Gastrocnemius medialis (tissue), 4 donors: Measurements from ENCODE around the gene ANO9.

Experiments used
- POLR2A ChIP-seq, 2 donors: fragments of 450-650 bp; IDR thresholded peaks; one replicate each; pipeline ENCODE4 v1.6.1; 2017; ENCODE audit warnings: antibody characterized with exemption in 2 of 2, mild to moderate bottlenecking in 2 of 2, moderate library complexity in 2 of 2
- TF ChIP-seq, protein P1 (sequence below), 5 experiments: fragments of 450-650 bp in 3 of 5; fragments of 200-600 bp in 2 of 5; sonication (generic) in 2 of 5; IDR thresholded peaks in 4 of 5; conservative IDR thresholded peaks in 1 of 5; 1 replicate in 4 of 5; 2 replicates in 1 of 5; pipeline ENCODE4 v1.5.1; 2016 to 2019; ENCODE audit warnings: antibody characterized with exemption in 5 of 5, mild to moderate bottlenecking in 3 of 5, moderate library complexity in 3 of 5

DNA sequence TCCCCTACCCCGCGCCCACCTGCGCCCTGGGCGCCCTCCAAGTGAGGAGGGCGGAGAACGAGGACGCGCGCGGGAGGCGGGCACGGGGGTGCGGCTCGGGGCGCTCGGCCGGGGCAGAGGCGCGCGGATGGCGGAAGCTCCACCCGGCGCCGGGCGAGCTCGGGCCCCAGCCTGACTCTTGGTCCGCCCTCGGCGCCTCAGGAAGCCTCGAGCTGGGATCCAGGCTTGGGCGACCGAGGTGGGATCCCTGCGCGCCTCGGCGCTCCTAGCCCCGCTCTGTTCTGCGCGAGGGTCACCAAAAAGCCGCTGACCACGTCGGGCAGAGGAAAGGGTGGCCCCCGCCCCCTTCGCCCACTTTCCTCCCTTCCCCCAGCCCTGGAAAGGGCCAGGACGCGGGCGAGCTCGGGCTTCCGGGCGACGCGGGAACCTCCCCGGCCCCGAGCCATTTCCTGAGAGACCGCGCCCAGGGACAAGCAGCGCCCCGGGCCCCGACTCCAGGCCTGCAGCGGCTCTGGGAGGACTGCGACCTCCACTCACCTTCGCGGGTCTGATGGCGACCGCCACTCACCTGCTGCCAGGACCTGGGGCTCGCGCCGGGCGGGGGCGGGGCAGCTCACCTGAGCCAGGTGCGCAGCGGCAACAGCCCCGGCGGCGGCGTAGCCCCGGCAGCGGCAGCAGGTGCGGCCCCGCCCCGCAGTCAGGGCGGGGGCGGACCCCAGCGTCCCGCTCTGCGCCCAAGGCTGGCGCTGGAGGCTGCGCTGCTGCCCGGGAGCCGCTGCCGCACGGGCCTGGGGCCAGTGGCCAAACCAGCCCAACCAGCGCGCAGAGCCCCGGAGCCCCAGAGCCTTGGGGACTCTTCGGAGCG, 24.8 kb downstream of the ANO9 start:
- TF ChIP-seq, protein P1, sequence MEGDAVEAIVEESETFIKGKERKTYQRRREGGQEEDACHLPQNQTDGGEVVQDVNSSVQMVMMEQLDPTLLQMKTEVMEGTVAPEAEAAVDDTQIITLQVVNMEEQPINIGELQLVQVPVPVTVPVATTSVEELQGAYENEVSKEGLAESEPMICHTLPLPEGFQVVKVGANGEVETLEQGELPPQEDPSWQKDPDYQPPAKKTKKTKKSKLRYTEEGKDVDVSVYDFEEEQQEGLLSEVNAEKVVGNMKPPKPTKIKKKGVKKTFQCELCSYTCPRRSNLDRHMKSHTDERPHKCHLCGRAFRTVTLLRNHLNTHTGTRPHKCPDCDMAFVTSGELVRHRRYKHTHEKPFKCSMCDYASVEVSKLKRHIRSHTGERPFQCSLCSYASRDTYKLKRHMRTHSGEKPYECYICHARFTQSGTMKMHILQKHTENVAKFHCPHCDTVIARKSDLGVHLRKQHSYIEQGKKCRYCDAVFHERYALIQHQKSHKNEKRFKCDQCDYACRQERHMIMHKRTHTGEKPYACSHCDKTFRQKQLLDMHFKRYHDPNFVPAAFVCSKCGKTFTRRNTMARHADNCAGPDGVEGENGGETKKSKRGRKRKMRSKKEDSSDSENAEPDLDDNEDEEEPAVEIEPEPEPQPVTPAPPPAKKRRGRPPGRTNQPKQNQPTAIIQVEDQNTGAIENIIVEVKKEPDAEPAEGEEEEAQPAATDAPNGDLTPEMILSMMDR (IDR thresholded peaks at IDR 0.05 in 4 of 5, conservative IDR thresholded peaks at IDR 0.05 in 1 of 5) = no peak
- TF ChIP-seq POLR2A (IDR thresholded peaks at IDR 0.05) = peak; percentile 15 to 23
